AG09319 (cell line): Measurements from ENCODE around the gene ELOVL5.

Experiments
- DNase-seq: peaks from one replicate; pipeline ENCODE4 v3.0.0-alpha.2; 2010; ENCODE audit warnings: low read depth; ENCODE audit errors: extremely low read depth
- TF ChIP-seq, protein P1 (sequence below): IDR thresholded peaks from 2 replicates; pipeline ENCODE4 v1.5.1; 2011; ENCODE audit warnings: low read depth, mild to moderate bottlenecking, inconsistent platforms, low read length, moderate library complexity

The ELOVL5 gene

DNA sequence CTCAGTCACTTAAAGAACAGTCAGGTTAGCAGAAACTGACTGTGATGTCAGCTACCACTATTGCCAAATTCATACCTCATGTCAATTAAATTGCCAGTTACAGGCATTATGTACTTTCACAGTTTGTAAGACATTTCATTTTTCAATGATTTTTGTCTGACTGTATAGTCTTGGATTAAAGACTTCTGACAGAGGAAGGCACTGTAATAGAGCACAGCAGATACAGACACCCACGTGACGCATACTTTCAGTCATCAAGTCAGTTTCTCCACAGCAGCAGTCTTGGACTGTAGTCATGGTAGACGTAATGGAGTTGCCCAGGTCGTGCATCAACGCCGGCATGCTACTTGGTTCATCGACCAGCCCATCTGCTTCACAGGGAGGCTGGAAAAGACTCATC, 29.5 kb upstream of the ELOVL5 start:
- TF ChIP-seq, protein P1, sequence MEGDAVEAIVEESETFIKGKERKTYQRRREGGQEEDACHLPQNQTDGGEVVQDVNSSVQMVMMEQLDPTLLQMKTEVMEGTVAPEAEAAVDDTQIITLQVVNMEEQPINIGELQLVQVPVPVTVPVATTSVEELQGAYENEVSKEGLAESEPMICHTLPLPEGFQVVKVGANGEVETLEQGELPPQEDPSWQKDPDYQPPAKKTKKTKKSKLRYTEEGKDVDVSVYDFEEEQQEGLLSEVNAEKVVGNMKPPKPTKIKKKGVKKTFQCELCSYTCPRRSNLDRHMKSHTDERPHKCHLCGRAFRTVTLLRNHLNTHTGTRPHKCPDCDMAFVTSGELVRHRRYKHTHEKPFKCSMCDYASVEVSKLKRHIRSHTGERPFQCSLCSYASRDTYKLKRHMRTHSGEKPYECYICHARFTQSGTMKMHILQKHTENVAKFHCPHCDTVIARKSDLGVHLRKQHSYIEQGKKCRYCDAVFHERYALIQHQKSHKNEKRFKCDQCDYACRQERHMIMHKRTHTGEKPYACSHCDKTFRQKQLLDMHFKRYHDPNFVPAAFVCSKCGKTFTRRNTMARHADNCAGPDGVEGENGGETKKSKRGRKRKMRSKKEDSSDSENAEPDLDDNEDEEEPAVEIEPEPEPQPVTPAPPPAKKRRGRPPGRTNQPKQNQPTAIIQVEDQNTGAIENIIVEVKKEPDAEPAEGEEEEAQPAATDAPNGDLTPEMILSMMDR = no peak
- DNase-seq = no peak

DNA sequence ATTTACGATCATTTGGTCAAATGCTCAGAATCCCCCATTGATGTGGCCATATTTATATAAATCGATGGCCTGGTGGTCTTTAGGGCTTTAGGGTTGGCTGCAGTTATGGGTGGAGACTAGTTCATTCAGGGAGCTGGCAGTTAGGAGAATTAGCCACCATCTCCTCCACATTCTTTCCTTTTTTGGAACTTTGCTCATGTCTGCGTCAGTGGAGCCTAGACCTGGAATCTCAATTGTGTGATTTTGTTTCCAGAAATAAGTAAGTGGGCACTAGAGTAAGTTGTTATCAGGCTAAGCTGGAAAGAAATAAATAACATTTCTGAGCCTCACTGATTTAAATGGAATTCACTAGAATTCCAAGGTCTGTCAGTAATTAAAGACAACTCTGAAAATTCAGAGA, 29.0 kb upstream of the ELOVL5 start:
- TF ChIP-seq, protein P1 = no peak
- no peak for DNase-seq

DNA sequence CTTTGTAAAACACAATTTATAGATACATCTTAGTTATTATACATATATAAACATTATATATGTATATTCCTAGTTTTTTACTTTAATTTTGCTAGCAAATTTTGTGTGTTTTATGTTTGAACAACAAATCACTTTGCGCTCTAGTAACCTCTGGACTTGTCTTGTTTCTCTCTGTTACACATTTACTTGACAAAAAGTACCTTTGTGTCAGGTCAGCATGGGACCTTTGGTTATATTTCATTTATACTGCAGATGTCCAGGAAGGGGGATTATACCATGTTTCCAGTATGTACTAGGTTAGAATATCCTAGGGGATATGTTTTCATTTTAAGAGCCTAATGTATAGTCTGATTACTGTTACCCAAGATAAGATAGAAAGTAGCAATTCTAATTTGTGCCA, 28.5 kb upstream of the ELOVL5 start:
- TF ChIP-seq, protein P1 = no peak
- no peak for DNase-seq

DNA sequence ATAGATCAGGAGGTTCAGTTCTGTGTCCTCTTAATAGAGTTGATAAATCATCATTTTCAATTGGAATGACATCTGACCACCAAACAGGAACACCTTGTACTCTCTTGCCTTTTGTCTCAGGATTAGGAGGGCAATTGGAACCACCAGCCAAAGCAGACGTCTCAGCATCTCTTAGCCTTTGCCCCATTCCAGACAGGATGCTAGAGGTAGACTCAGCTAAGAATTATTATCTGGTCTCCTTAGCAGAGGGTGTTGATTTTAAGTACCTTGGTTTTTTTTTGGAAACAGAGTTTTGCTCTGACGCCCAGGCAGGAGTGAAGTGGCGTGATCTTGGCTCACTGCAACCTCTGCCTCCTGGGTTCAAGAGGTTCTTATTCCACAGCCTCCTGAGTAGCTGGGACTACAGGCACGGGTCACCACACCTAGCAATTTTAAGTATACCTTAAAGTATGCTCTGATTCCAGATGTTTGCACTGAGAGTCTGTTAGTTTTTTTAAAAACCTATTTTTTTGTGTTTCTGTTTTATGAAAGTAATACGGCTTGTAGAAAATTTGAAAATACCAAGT, 28.0 kb upstream of the ELOVL5 start:
- TF ChIP-seq, protein P1 = no peak
- no peak for DNase-seq

DNA sequence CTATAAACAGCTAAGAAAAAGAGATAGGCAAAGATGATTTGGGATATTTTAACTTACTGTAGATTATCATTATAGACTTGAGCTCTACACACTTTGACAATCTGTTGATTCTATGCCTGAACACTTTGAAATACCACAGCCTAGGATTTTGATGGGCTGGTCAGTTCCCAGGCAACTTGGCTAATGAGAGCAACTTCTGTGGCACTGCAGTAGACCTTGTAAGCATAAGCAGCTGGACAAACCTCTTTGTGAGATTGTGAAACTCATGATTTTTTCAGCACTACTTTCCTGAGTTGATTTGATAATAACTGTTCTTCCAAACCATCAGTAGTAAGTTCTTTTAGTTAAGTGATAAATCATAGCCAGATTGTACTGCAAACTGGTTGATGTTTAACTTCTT, 27.1 kb upstream of the ELOVL5 start:
- DNase-seq = no peak
- TF ChIP-seq, protein P1 = no peak

DNA sequence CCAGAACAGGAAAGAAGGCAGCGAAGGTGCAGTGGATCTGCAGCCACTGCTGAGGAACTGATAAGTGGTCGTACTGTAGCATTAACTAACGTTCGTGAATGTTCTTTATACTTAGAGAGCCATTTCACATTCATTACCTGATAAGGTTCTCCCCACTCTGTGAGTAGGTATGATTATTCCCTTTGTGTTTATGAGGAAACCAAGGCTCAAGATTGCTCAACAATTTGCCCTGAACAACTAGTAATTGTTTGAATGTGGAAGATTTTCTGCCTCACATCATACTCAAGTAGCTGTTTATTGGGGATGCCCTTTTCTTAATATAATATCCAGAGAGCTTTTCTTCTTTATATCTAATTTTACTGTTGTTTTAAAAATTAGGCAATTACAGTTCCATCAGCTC, 24.9 kb upstream of the ELOVL5 start:
- DNase-seq = no peak
- TF ChIP-seq, protein P1 = no peak

DNA sequence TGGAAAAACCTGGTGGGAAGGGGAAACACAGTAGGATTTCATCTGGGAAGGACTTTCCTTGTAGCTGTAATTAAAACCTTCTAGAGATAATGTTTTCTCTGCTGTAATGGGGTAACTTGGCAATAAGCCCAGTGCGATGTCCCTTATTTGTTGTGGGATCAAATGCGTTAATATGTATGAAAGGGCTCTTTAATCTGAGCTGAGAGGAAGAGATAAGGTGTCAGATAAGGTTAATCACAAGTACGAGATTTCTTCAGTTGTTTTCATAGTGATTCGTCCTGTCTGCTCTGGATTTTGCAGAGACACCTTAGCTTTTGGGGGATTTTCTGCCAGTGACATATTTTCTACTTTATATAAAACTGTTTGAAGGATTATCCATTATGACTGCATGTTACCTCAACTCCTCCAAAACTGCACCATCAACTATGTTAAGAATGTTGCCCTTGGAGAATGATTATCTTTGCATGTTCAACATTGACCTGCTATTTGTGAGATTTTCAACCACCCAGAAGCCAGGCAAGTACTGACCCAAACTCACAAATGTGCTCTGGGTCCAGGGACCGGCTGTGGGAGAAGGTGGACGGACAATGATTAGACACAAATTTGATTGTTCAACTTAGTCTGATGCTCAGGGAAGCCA, 21.2 kb upstream of the ELOVL5 start:
- no peak for DNase-seq
- TF ChIP-seq, protein P1 = no peak
